ENCODE results near the gene COL9A2.

Gene COL9A2

GRCh38 chr1:40270152-40270834 is 46.8 kb downstream of the COL9A2 start:
- TF ChIP-seq POLR2A (IDR thresholded peaks at IDR 0.05; ENCODE audit: low read depth, low read length), result no peak
- FAIRE-seq (peak; percentile 43), DNase-seq (ENCODE audit: insufficient read length, low spot score) (peak; percentile 18)

- FAIRE-seq, result no peak
- no peak for TF ChIP-seq POLR2A (IDR thresholded peaks at IDR 0.05; ENCODE audit: low read depth, low read length)
- no peak for DNase-seq (ENCODE audit: insufficient read length, low spot score)
Measured at GRCh38 chr1:40268211-40268610, 48.9 kb downstream of the COL9A2 start.

- DNase-seq (ENCODE audit: insufficient read length, low spot score), result peak; percentile 14
- peak; percentile 81 for FAIRE-seq
- TF ChIP-seq POLR2A (IDR thresholded peaks at IDR 0.05; ENCODE audit: low read depth, low read length), result no peak
Measured at GRCh38 chr1:40267767-40268187, 49.3 kb downstream of the COL9A2 start.

GRCh38 chr1:40266786-40267535 is 50.1 kb downstream of the COL9A2 start:
- DNase-seq (ENCODE audit: insufficient read length, low spot score) (no peak), FAIRE-seq (no peak)
- TF ChIP-seq POLR2A (IDR thresholded peaks at IDR 0.05; ENCODE audit: low read depth, low read length), result no peak

GRCh38 chr1:40265919-40266318 is 51.2 kb downstream of the COL9A2 start:
- no peak for TF ChIP-seq POLR2A (IDR thresholded peaks at IDR 0.05; ENCODE audit: low read depth, low read length)
- FAIRE-seq (no peak), DNase-seq (ENCODE audit: insufficient read length, low spot score) (no peak)

GRCh38 chr1:40265298-40265697 is 51.8 kb downstream of the COL9A2 start:
- DNase-seq (ENCODE audit: insufficient read length, low spot score) (no peak), FAIRE-seq (no peak)
- no peak for TF ChIP-seq POLR2A (IDR thresholded peaks at IDR 0.05; ENCODE audit: low read depth, low read length)

- TF ChIP-seq POLR2A (IDR thresholded peaks at IDR 0.05; ENCODE audit: low read depth, low read length), result no peak
- no peak for DNase-seq (ENCODE audit: insufficient read length, low spot score)
- no peak for FAIRE-seq
Measured at GRCh38 chr1:40264354-40264781, 52.7 kb downstream of the COL9A2 start.

GRCh38 chr1:40258445-40258769 is 58.7 kb downstream of the COL9A2 start:
- no peak for DNase-seq (ENCODE audit: insufficient read length, low spot score)
- no peak for TF ChIP-seq POLR2A (IDR thresholded peaks at IDR 0.05; ENCODE audit: low read depth, low read length)
- FAIRE-seq, result no peak

- TF ChIP-seq POLR2A (IDR thresholded peaks at IDR 0.05; ENCODE audit: low read depth, low read length), result peak; percentile 89
- FAIRE-seq (peak; percentile 83), DNase-seq (ENCODE audit: insufficient read length, low spot score) (peak; percentile 82)
Measured at GRCh38 chr1:40257688-40258444, 59.2 kb downstream of the COL9A2 start, which contains the start of gene ZMPSTE24. ZMPSTE24 (plus strand) TSS chr1:40258236; CDS start chr1:40258272, 36 bp downstream.

- FAIRE-seq, result no peak
- no peak for TF ChIP-seq POLR2A (IDR thresholded peaks at IDR 0.05; ENCODE audit: low read depth, low read length)
- DNase-seq (ENCODE audit: insufficient read length, low spot score), result no peak
Measured at GRCh38 chr1:40257313-40257687, 59.8 kb downstream of the COL9A2 start.

- FAIRE-seq, result no peak
- no peak for DNase-seq (ENCODE audit: insufficient read length, low spot score)
- no peak for TF ChIP-seq POLR2A (IDR thresholded peaks at IDR 0.05; ENCODE audit: low read depth, low read length)
Measured at GRCh38 chr1:40256401-40257084, 60.5 kb downstream of the COL9A2 start.

GRCh38 chr1:40255231-40255630 is 61.9 kb downstream of the COL9A2 start:
- no peak for FAIRE-seq
- TF ChIP-seq POLR2A (IDR thresholded peaks at IDR 0.05; ENCODE audit: low read depth, low read length), result no peak
- DNase-seq (ENCODE audit: insufficient read length, low spot score), result no peak

- FAIRE-seq (no peak), DNase-seq (ENCODE audit: insufficient read length, low spot score) (no peak)
- no peak for TF ChIP-seq POLR2A (IDR thresholded peaks at IDR 0.05; ENCODE audit: low read depth, low read length)
Measured at GRCh38 chr1:40252601-40253000, 64.5 kb downstream of the COL9A2 start.

GRCh38 chr1:40251456-40251855 is 65.6 kb downstream of the COL9A2 start:
- DNase-seq (ENCODE audit: insufficient read length, low spot score), result no peak

More at GRCh38 chr1:40251456-40251855, 65.6 kb downstream of the COL9A2 start:
- no peak for FAIRE-seq
- no peak for TF ChIP-seq POLR2A (IDR thresholded peaks at IDR 0.05; ENCODE audit: low read depth, low read length)

All from H54 (cell line).